ENCODE data around the gene PAGE4.

DNA sequence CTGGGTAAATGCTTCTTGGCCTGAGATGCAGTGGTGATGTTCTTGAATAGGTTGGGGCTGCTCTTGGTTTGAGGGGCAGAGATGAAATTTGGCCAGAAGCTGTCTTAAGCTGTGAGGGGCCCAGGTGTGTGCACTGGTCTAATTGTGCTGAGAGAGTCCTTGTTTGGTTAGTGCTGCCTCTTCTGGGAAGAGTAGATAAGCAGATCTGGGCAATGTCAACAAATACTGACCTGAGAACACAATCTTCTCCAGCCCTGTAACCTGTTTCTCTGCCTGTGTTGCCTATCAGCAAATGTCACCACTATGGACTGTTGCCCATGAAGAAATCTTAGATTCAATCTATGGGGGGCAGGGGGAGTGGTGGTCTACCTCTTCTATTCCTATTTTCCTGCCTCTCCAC is 33.0 kb downstream of the PAGE4 start:
- TF ChIP-seq EZH2 (IDR thresholded peaks at IDR 0.05; ENCODE audit: insufficient read depth, poor library complexity, severe bottlenecking) (no peak), EZH2phosphoT487 (IDR thresholded peaks at IDR 0.05; ENCODE audit: insufficient read depth, low read depth) (no peak)
